H9 (cell line): ENCODE data around the gene GSAP. TPM values are rescaled to one million over a fixed set of nuclear protein-coding genes. Genes with fewer than 3 reads are reported as not detected.

Experiments
- DNase-seq: peaks from one replicate; pipeline ENCODE4 v3.0.0-alpha.2; 2017
- H2AFZ ChIP-seq: one replicate; pipeline ENCODE4 v1.6.1; 2013; ENCODE audit warnings: mild to moderate bottlenecking, low read length, control low read depth, moderate library complexity
- H2AK5ac ChIP-seq: 2 replicates; pipeline ENCODE4 v1.6.1; 2013; ENCODE audit warnings: low read length, control low read depth, mixed read lengths; ENCODE audit not compliant: insufficient read length
- H2BK120ac ChIP-seq: one replicate; pipeline ENCODE4 v1.6.1; 2013; ENCODE audit warnings: low read depth, mild to moderate bottlenecking, low read length, control low read depth, inconsistent platforms; ENCODE audit not compliant: poor library complexity, severe bottlenecking
- H2BK12ac ChIP-seq: 2 replicates; pipeline ENCODE4 v1.6.1; 2013; ENCODE audit warnings: low read length, control low read depth, mixed read lengths, low read depth; ENCODE audit not compliant: insufficient read length
- H2BK15ac ChIP-seq: 2 replicates; pipeline ENCODE4 v1.6.1; 2013; ENCODE audit warnings: low read depth, low read length, control low read depth
- H2BK20ac ChIP-seq: one replicate; pipeline ENCODE4 v1.6.1; 2013; ENCODE audit warnings: low read depth, mild to moderate bottlenecking, low read length, control low read depth, inconsistent platforms; ENCODE audit not compliant: poor library complexity, severe bottlenecking
- H2BK5ac ChIP-seq: 2 replicates; pipeline ENCODE4 v1.6.1; 2013; ENCODE audit warnings: low read length, control low read depth, mixed read lengths; ENCODE audit not compliant: insufficient read length
- H3K14ac ChIP-seq: 2 replicates; pipeline ENCODE4 v1.6.1; 2013; ENCODE audit warnings: low read length, control low read depth; ENCODE audit not compliant: insufficient read depth
- H3K18ac ChIP-seq: 2 replicates; pipeline ENCODE4 v1.6.1; 2013; ENCODE audit warnings: low read depth, mild to moderate bottlenecking, mixed read lengths, low read length, control low read depth; ENCODE audit not compliant: insufficient read length
- H3K23ac ChIP-seq: 2 replicates; pipeline ENCODE4 v1.6.1; 2013; ENCODE audit warnings: low read length, control low read depth, mixed read lengths, low read depth; ENCODE audit not compliant: insufficient read length
- H3K23me2 ChIP-seq: 2 replicates; pipeline ENCODE4 v1.6.1; 2013; ENCODE audit warnings: low read depth, mild to moderate bottlenecking, mixed read lengths, low read length, control low read depth; ENCODE audit not compliant: insufficient read length, poor library complexity, severe bottlenecking
- H3K27ac ChIP-seq: 2 replicates; pipeline ENCODE4 v1.5.1; 2013; ENCODE audit warnings: low read length, control low read depth, mixed read lengths, low read depth; ENCODE audit not compliant: insufficient read length
- H3K27me3 ChIP-seq: 2 replicates; pipeline ENCODE4 v1.6.1; 2013; ENCODE audit warnings: low read length, control low read depth, inconsistent platforms; ENCODE audit not compliant: insufficient read depth
- H3K4ac ChIP-seq: 2 replicates; pipeline ENCODE4 v1.6.1; 2013; ENCODE audit warnings: low read depth, mild to moderate bottlenecking, control low read depth, inconsistent platforms, low read length, moderate library complexity
- H3K4me1 ChIP-seq: 2 replicates; pipeline ENCODE4 v1.6.1; 2013; ENCODE audit warnings: low read length, control low read depth, inconsistent platforms; ENCODE audit not compliant: insufficient read depth
- H3K4me2 ChIP-seq: 2 replicates; pipeline ENCODE4 v1.6.1; 2013; ENCODE audit warnings: low read length, control low read depth, mixed read lengths; ENCODE audit not compliant: insufficient read length, insufficient read depth
- H3K56ac ChIP-seq: 2 replicates; pipeline ENCODE4 v1.6.1; 2013; ENCODE audit warnings: low read depth, mild to moderate bottlenecking, mixed read lengths, low read length, control low read depth; ENCODE audit not compliant: insufficient read length
- H3K79me1 ChIP-seq: 2 replicates; pipeline ENCODE4 v1.6.1; 2013; ENCODE audit warnings: low read depth, mild to moderate bottlenecking, moderate library complexity, low read length, control low read depth, inconsistent platforms; ENCODE audit not compliant: insufficient read depth, poor library complexity, severe bottlenecking
- H3K79me2 ChIP-seq: 2 replicates; pipeline ENCODE4 v1.6.1; 2013; ENCODE audit warnings: low read length, control low read depth, inconsistent platforms; ENCODE audit not compliant: insufficient read depth
- H3K9ac ChIP-seq: 2 replicates; pipeline ENCODE4 v1.6.1; 2013; ENCODE audit warnings: low read length, control low read depth, mixed read lengths; ENCODE audit not compliant: insufficient read length; ENCODE audit errors: extremely low read depth
- H3K9me3 ChIP-seq: one replicate; pipeline ENCODE4 v1.6.1; 2013; ENCODE audit warnings: low read depth, low read length, inconsistent platforms; ENCODE audit not compliant: control insufficient read depth
- H3T11ph ChIP-seq: one replicate; pipeline ENCODE4 v1.6.1; 2013; ENCODE audit warnings: mild to moderate bottlenecking, low read length, control low read depth, inconsistent platforms
- H4K20me1 ChIP-seq: one replicate; pipeline ENCODE4 v1.6.1; 2013; ENCODE audit not compliant: control insufficient read depth, insufficient read length, insufficient read depth
- H4K5ac ChIP-seq: 2 replicates; pipeline ENCODE4 v1.6.1; 2013; ENCODE audit warnings: low read depth, mild to moderate bottlenecking, mixed read lengths, low read length, control low read depth; ENCODE audit not compliant: insufficient read length
- H4K8ac ChIP-seq: replicated peaks from 2 replicates; pipeline ENCODE4 v1.6.1; 2013; ENCODE audit warnings: low read length, control low read depth, mixed read lengths, low read depth; ENCODE audit not compliant: insufficient read length
- H4K91ac ChIP-seq: 2 replicates; pipeline ENCODE4 v1.6.1; 2013; ENCODE audit warnings: low read depth, mild to moderate bottlenecking, moderate library complexity, mixed read lengths, low read length, control low read depth; ENCODE audit not compliant: insufficient read length
- H3K27ac Mint-ChIP-seq, 3 experiments: 2 replicates in 2 of 3; 3 replicates in 1 of 3; pipeline ENCODE4 v1.8.0; 2020 to 2021; ENCODE audit warnings: mixed read lengths in 3 of 3, mild to moderate bottlenecking in 1 of 3, moderate library complexity in 1 of 3
- H3K27me3 Mint-ChIP-seq: 2 replicates; pipeline ENCODE4 v1.8.0; 2021; ENCODE audit warnings: low read depth, mild to moderate bottlenecking, moderate library complexity, mixed read lengths
- H3K36me3 Mint-ChIP-seq, 3 experiments: 2 replicates in 2 of 3; 3 replicates in 1 of 3; pipeline ENCODE4 v1.8.0; 2020 to 2021; ENCODE audit warnings: low read depth in 3 of 3, mixed read lengths in 3 of 3; ENCODE audit not compliant: insufficient read depth in 1 of 3
- H3K4me1 Mint-ChIP-seq, 2 experiments: 2 replicates each; pipeline ENCODE4 v1.8.0; 2020; ENCODE audit warnings: mixed read lengths in 2 of 2
- H3K4me3 Mint-ChIP-seq, 2 experiments: 2 replicates in 1 of 2; 3 replicates in 1 of 2; pipeline ENCODE4 v1.8.0; 2020 to 2021; ENCODE audit warnings: mild to moderate bottlenecking in 2 of 2, mixed read lengths in 2 of 2, moderate library complexity in 1 of 2
- H3K9me3 Mint-ChIP-seq, 2 experiments: 2 replicates in 1 of 2; 3 replicates in 1 of 2; pipeline ENCODE4 v1.8.0; 2020; ENCODE audit warnings: mild to moderate bottlenecking in 2 of 2, mixed read lengths in 2 of 2, moderate library complexity in 1 of 2
- whole genome bisulfite sequencing: extraction: QIAGEN DNeasy Blood & Tissue Kit; methylation state at CpG from one replicate; pipeline ENCODE4 v1.1.7; 2013; ENCODE audit warnings: missing lambda C conversion rate, low lambda C conversion rate, mixed read lengths; ENCODE audit not compliant: insufficient read length; ENCODE audit errors: extremely low coverage; 5-methylcytosine and 5-hydroxymethylcytosine counted together
- total RNA-seq: library from RNA; stranded (reverse); gene quantifications from 2 replicates; pipeline ENCODE4 v1.2.1, GENCODE V29; 2021
- TF ChIP-seq, protein P1 (sequence below): fragments of 200-600 bp; sonication (generic); conservative IDR thresholded peaks from 3 replicates; pipeline ENCODE4 v1.8.0; 2021; ENCODE audit warnings: antibody characterized with exemption, mild to moderate bottlenecking

Gene GSAP
- total RNA-seq, 1 experiment from 2014 or later: 1.9 TPM

DNA sequence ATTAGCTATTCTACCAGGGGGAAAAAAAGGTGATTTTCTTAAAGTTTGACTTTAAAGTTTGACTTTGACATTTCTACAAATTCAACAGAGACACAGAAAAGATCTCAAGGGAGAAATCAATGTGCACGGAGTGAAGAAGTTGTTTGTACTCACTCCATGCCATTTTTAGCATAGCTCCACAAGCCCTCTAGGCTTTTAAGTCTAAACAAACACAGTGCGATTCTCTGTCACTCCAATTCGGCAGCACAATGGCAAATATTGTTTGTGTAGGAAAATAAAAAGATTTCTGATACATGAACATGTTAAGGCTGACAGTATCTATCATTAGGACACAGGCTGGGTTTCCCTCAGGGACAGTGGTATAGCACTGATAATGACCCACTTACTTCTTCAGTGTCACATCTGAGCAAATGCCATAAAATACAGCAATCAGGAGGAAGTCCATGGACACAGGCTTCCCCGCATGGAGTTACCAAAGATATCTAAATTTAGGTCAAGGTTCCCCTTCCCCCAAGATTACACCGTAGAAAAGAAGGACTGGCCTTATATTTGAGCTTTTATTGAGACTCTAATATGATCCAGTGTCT, 28.0 kb downstream of the GSAP start:
- H3K9me3 Mint-ChIP-seq: no peaks in the 10 kb centered on the region
- no peaks in the 10 kb centered on the region for H3K27me3 ChIP-seq
- no peak overlapping the region for H4K5ac ChIP-seq
- no peak overlapping the region for H3K4ac ChIP-seq
- no peak overlapping the region for H2BK120ac ChIP-seq
- peaks cover 5% of the 10 kb centered on the region for H3K4me1 ChIP-seq
- no CpG with 5 or more reads among the region's 5 CpGs for WGBS
- H3K4me2 ChIP-seq: no peak overlapping the region
- no peak overlapping the region for H3K14ac ChIP-seq
- H3K9me3 ChIP-seq: no peaks in the 10 kb centered on the region
- no peak overlapping the region for H4K8ac ChIP-seq
- peaks cover 17 to 18% of the 10 kb centered on the region in 2 experiments for H3K4me1 Mint-ChIP-seq
- H3K23ac ChIP-seq: no peak overlapping the region
- H3K36me3 Mint-ChIP-seq: no peaks in the 10 kb centered on the region
- H4K91ac ChIP-seq: no peak overlapping the region
- no peak overlapping the region for H3K18ac ChIP-seq
- peaks cover 5% of the 10 kb centered on the region for H4K20me1 ChIP-seq
- no peak for DNase-seq
- H3K4me3 Mint-ChIP-seq: no peak overlapping the region
- TF ChIP-seq, protein P1, sequence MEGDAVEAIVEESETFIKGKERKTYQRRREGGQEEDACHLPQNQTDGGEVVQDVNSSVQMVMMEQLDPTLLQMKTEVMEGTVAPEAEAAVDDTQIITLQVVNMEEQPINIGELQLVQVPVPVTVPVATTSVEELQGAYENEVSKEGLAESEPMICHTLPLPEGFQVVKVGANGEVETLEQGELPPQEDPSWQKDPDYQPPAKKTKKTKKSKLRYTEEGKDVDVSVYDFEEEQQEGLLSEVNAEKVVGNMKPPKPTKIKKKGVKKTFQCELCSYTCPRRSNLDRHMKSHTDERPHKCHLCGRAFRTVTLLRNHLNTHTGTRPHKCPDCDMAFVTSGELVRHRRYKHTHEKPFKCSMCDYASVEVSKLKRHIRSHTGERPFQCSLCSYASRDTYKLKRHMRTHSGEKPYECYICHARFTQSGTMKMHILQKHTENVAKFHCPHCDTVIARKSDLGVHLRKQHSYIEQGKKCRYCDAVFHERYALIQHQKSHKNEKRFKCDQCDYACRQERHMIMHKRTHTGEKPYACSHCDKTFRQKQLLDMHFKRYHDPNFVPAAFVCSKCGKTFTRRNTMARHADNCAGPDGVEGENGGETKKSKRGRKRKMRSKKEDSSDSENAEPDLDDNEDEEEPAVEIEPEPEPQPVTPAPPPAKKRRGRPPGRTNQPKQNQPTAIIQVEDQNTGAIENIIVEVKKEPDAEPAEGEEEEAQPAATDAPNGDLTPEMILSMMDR: no peak
- no peaks in the 10 kb centered on the region for H3K79me2 ChIP-seq
- no peak overlapping the region for H2AFZ ChIP-seq
- H3K27ac ChIP-seq: no peak overlapping the region
- H3K79me1 ChIP-seq: no peaks in the 10 kb centered on the region
- no peak overlapping the region for H3K56ac ChIP-seq
- H2BK15ac ChIP-seq: no peak overlapping the region
- no peak overlapping the region for H2BK20ac ChIP-seq
- H3K27me3 Mint-ChIP-seq: no peaks in the 10 kb centered on the region
- H3K27ac Mint-ChIP-seq: no peak overlapping the region
- no peak overlapping the region for H3K9ac ChIP-seq
- no peak overlapping the region for H2BK12ac ChIP-seq
- H3K23me2 ChIP-seq: no peaks in the 10 kb centered on the region
- no peak overlapping the region for H3T11ph ChIP-seq
- H2BK5ac ChIP-seq: no peak overlapping the region
- H2AK5ac ChIP-seq: no peak overlapping the region
